HG03103 (cell line): Measurements from ENCODE around the gene PPA2.

Source experiments
- ATAC-seq: cut with Tn5 transposase; IDR thresholded peaks from one replicate; pipeline ENCODE4 v1.9.1; 2021; ENCODE audit warnings: low read depth; ENCODE audit not compliant: unreplicated experiment

The PPA2 gene

GRCh38 chr4:105343146-105343931 lies 130.5 kb downstream of the PPA2 start:
- ATAC-seq: no peak

- ATAC-seq: no peak
Observed at GRCh38 chr4:105329081-105329480, 144.8 kb downstream of the PPA2 start.

- ATAC-seq: no peak
Observed at GRCh38 chr4:105327956-105328355, 145.9 kb downstream of the PPA2 start.

GRCh38 chr4:105327222-105327621 lies 146.6 kb downstream of the PPA2 start:
- no peak for ATAC-seq
